IMR-90 (cell line): ENCODE results near the gene CCR9.

Source experiments
- CEBPB ChIP-seq: IDR thresholded peaks from 2 replicates; pipeline ENCODE4 v1.6.1; 2012; ENCODE audit warnings: low read depth, low read length, improper control_type of control experiment
- CHD1 ChIP-seq: IDR thresholded peaks from 2 replicates; pipeline ENCODE4 v1.6.1; 2012; ENCODE audit warnings: low read depth, low read length, improper control_type of control experiment
- MXI1 ChIP-seq: IDR thresholded peaks from 2 replicates; pipeline ENCODE4 v1.6.1; 2012; ENCODE audit warnings: low read depth, mild to moderate bottlenecking, low read length, moderate library complexity, borderline replicate concordance
- NFE2L2 ChIP-seq: fragments of 150-350 bp; IDR thresholded peaks from 2 replicates; pipeline ENCODE4 v1.6.1; 2016; ENCODE audit warnings: low read depth, mild to moderate bottlenecking, low read length
- POLR2A ChIP-seq: IDR thresholded peaks from 2 replicates; pipeline ENCODE4 v1.6.1; 2012; ENCODE audit warnings: mild to moderate bottlenecking, low read depth, low read length
- TF ChIP-seq, protein P1 (sequence below): conservative IDR thresholded peaks from 2 replicates; pipeline ENCODE4 v1.5.1; 2012; ENCODE audit warnings: mild to moderate bottlenecking, low read depth, low read length, improper control_type of control experiment
- TF ChIP-seq, protein P2 (sequence below): fragments of 150-350 bp; IDR thresholded peaks from 2 replicates; pipeline ENCODE4 v1.6.1; 2016; ENCODE audit warnings: low read depth, mild to moderate bottlenecking, low read length, moderate library complexity, borderline replicate concordance

DNA sequence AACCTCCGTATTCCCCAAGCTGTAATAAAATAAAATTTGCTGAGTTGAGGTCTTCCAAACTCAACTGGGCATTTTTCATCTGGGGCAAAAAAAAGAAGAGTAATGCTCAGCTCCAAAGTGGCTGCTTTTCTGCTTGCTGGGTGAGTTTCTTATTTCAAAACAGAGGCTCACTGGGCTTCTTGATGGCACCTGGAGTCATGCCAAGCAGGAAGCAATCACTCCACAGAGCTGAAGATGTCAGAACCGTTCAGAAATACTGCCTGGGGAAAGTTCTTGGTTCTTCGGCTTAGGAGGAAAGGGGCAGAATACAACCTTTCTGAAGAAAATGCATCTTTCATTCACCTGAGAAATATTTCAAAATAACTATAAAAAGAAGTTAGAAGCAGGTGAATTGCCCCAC, 4.1 kb downstream of the CCR9 start:
- TF ChIP-seq POLR2A (no peak), CEBPB (no peak), NFE2L2 (no peak), MXI1 (no peak), CHD1 (no peak)
- TF ChIP-seq, protein P1, sequence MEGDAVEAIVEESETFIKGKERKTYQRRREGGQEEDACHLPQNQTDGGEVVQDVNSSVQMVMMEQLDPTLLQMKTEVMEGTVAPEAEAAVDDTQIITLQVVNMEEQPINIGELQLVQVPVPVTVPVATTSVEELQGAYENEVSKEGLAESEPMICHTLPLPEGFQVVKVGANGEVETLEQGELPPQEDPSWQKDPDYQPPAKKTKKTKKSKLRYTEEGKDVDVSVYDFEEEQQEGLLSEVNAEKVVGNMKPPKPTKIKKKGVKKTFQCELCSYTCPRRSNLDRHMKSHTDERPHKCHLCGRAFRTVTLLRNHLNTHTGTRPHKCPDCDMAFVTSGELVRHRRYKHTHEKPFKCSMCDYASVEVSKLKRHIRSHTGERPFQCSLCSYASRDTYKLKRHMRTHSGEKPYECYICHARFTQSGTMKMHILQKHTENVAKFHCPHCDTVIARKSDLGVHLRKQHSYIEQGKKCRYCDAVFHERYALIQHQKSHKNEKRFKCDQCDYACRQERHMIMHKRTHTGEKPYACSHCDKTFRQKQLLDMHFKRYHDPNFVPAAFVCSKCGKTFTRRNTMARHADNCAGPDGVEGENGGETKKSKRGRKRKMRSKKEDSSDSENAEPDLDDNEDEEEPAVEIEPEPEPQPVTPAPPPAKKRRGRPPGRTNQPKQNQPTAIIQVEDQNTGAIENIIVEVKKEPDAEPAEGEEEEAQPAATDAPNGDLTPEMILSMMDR = no peak
- TF ChIP-seq, protein P2, sequence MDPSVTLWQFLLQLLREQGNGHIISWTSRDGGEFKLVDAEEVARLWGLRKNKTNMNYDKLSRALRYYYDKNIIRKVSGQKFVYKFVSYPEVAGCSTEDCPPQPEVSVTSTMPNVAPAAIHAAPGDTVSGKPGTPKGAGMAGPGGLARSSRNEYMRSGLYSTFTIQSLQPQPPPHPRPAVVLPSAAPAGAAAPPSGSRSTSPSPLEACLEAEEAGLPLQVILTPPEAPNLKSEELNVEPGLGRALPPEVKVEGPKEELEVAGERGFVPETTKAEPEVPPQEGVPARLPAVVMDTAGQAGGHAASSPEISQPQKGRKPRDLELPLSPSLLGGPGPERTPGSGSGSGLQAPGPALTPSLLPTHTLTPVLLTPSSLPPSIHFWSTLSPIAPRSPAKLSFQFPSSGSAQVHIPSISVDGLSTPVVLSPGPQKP = no peak
